Right lung (tissue), 5 donors: ENCODE results near the gene STK32B. TPM values are rescaled to one million over a fixed set of nuclear protein-coding genes. Genes with fewer than 3 reads are reported as not detected.
"Not testable (repeated sequence)": the region's sequence is repeated elsewhere in the genome, so short reads cannot be mapped to it uniquely, and the experiment has no call there.

ENCODE experiments used
- DNase-seq, 2 donors: peaks; one replicate each; pipeline ENCODE4 v3.0.0-alpha.2; 2013
- polyA plus RNA-seq, 5 donors: library from polyadenylated mRNA; unstranded; fragments of 120-200 nt; gene quantifications; one replicate each; pipeline versions ENCODE4 v1.2.1 to v1.2.3, GENCODE V29; 2013; ENCODE audit warnings: inconsistent platforms in 1 of 5, low replicate concordance in 1 of 5; ENCODE audit not compliant: insufficient read length in 5 of 5, insufficient read depth in 1 of 5

STK32B gene
- polyA plus RNA-seq, 5 donors, result 3.0 to 4.7 (median 3.8) TPM

DNA sequence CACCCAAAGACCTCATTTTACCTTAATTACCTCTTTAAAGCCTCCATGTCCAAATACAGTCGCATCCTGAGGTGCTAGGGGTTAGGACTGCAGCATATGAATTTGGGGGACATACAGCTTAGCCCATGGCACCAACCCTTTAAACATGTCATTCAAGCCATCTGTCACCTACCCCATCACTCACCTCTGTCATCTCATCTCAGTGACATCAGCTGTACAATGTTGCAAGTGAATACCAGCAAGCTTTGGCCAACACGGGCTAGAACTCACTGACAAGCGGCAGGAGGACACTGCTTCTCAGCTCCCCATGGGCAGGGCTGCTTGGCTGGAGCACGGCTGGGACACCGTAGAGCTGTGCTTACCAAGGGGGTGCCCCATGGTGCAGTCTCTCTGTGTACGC, 107.5 kb downstream of the STK32B start:
- DNase-seq, result no peak

DNA sequence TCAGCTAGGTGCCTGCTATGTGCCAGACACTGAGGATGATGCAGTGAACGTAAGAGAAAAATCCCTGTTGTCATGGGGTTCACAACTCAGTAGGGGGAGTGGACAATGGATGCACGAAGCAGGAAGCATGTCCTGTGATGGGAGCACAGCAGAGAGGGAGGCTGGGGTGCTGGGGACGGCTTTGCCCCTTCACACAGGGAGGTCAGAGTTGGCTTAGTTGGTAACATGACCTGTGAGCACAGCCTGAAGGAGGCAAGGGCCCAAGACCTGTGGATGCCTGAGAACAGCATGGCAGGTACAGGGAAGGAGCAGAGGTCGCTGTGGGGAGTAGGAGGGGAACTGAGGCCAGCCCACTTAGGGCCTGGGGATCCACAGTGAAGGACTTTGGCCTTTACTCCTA, 109.4 kb downstream of the STK32B start:
- DNase-seq, result no peak

DNA sequence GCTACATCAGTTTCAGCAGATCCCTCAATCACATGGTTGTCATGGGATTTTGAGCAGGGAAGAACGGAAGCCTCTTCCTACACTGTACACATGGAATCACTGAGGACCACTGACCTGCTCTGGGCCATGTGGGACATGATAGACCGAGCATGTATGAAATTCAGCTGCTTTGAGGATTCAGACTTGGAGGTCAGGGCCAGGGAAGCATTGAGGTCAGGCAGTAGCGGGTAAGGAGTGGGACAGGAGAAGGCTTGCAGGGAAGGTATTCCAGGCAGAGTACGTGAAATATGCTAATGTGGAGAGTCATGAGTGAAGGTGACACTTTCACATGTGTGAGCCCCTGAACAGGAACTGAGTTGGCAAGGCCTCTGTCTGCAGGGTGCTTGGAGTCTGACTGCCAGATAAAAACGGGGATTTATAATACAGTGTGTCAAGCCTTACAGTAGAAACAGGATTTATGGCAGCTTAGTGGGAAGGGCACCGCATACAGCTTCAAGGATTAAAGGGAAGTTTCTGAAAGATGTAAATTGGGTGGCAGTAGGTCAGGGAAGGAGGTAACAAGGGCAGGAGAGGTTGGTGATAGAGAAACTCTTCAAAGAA, 111.7 kb downstream of the STK32B start:
- no peak for DNase-seq

- DNase-seq, result no peak
These were observed 113.1 kb downstream of the STK32B start for GRCh38 chr4:5164221-5164912.

GRCh38 chr4:5165420-5166369, 114.4 kb downstream of the STK32B start:
- DNase-seq, result no peak

DNA sequence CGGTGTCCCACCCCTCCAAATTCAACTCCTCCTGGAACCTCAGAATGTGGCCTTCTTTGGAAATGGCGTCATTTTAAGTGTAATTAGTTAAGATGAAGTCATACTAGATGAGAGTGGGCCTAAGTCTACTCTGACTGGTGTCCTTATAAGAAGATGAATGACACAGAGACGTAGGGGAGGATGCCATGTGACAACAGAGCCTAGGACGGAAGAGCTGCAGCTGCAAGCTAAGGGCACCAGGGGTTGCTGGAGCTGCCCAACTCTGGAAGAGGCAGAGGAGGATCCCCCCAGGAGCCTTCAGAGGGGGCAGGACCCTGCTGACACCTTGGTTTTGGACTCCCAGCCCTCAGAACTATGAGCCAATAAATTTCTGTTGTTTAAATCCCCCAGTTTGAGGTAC, 115.1 kb downstream of the STK32B start:
- no peak for DNase-seq

DNA sequence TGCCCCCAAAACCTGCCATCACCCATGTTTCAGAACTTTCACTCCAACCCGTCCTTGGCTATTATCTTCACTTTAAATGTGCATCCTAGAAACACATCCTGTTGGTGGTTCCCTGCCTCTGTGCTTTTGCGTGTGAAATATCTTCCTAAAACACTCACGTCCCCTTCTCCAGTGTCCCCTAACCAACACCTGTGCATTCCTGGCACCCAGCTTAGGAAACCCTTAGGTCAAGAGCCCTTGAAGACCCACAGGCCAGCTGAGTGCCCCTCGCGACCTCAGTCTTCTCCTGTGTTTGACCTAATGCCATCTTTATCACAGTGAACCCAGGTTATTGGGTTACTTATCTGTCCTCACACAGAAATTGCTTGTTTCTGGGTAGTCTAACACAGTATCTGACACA, 117.6 kb downstream of the STK32B start:
- DNase-seq, result no peak

GRCh38 chr4:5175836-5176235, 124.6 kb downstream of the STK32B start:
- not testable (repeated sequence) for DNase-seq

DNA sequence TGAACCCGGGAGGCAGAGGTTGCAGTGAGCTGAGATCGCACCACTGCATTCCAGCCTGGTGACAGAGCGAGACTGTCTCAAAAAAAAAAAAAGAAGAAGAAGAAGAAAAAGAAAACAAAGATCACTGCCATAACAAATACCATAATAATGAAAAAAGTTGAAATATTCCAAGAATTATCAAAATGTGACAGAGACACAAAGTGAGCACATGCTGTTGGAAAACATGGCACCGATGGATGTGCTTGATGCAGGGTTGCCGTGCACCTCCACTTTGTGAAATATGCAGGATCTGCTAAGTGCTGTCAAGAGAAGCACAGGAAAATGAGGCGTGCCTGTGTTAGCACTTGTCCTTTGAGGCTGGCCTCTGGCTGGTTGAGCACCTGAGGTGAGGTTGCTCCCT, 133.3 kb downstream of the STK32B start:
- no peak for DNase-seq

- DNase-seq, result no peak
These were observed 134.3 kb downstream of the STK32B start for GRCh38 chr4:5185551-5185950.

DNA sequence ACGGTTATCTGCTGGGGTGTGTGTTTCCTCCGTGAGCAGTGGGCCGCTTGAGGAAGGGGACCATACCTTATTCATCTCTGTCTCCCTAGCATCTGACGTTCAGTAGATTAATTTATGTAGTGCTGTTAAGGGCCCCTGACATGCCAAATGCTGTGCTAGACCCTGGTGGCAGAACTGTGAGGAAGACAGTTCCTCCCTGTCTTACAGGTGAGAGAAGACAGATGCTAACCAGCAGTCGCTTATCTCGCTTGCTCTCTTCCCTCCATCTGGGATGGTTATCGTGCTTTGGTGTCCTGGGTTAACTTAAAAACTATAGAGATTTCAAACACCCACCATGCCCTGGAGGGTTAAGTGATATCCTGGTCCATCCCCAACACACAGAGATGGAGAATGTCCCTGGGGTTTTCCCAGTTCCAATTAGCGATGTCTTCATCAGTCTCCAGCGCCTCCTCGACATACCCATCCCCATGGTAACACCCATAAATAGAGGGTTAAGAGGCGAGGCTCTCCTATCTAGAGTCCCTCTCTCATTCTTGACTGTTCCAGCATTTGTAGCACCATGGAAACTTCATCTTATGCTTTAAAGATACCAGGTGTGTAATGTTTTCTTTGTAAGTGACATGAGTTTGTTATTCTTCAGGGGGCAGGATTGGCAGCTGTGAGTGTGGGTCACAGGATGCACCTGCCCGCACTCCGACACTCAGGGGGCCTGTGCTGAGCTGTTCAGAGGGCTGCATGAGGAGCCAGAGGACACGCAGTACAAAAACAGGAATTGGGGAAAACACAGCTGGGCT, 135.2 kb downstream of the STK32B start:
- DNase-seq, result peak in 1 of 2 donors; percentile 8

- DNase-seq, result no peak
These were observed 136.8 kb downstream of the STK32B start for GRCh38 chr4:5188130-5188529.

DNA sequence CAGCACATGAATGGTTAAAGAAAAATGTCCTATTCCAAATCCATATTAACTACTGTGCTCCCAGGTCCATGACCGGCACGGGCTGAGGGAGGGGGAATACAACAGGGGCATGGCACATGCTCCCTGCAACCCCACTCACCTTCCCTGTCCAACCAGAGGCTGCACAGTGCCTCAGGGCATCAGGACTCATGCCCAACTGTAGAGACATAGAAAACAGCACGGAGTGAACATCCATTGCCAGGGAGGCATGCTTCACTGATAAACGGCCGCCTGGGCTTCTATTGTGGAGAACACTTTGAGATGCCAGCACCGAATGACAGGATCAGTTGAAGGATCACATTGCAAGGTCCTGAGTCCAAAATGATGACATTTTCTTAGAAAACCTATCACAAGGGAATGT, 140.6 kb downstream of the STK32B start:
- DNase-seq, result no peak

DNA sequence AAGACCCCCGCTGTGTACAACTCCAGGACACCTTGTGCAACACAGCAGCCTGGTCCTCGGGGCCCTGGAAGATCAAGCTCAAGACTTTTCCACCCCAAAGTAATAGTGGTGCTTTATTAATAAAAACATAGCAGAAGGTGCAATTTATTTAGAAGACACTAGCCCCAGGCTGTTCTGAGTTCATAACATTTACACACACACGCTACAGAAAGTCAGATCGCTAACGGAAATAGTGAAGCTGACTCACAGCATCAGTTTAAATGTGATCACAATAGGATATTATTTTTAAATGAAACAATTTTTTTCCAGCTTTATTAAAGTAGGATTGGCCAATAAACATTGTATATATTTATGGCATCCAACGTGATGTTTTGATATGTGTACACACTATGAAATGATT, 141.0 kb downstream of the STK32B start:
- no peak for DNase-seq

DNA sequence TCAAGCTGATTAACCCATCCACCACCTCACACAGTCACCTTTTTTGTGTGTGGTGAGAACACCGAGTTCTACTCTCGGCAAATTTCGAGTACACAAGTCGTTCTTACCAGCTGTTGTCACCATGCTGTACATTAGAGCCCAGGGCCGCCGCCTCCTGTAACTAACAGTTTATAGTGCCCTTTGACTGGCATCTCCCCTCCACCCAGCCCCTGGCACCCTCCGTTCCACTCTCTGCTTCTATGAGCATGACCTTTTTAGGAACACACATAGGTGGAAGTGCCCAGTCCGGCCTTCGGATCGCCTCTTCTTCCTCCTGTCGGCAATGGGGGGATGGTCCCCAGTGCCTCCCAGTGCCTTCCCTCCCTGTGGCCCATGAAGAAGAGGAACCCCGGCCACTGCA, 141.4 kb downstream of the STK32B start:
- no peak for DNase-seq

DNA sequence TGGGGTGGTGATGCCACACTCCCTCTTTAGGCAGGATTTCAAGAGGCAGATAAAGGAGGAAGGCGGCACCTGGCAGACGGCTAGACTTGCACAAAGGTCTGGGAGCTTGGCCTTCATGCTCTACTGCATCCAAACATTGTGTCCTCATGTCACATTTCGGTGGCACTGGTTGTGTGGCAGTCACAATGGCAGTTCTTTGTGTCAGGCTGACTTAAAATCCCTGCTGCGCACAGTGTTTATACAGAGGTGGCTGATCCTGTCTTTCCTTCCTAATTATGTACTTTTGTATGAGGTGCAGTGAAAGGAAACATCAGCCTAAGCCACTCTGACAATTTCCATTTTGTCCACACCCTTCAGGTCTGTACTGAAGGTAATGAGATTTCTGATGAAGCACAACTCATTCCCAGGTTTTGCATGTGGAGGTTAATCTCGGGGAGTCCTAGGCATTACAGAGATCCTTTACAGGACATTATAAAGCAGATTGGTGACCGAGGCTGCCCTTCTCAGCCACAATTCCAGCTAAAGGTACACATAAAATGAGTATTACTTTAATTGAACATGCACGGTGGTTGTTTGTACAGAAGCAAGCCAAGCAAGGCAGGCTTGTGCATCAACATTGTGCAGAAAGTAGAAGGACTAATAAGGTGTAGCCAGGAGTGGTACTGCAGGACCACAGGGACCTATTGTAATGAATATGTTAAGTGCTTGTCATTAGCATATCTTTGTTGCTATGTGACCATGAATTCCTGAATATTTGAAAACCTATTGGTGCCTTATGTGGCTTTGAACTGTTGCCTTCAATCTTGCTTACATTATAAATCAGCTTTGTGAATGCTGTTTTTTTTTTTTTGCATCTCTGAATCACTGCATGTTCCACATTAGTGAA, 147.6 kb downstream of the STK32B start:
- no peak for DNase-seq

GRCh38 chr4:5199912-5200311, 148.6 kb downstream of the STK32B start:
- no peak for DNase-seq

DNA sequence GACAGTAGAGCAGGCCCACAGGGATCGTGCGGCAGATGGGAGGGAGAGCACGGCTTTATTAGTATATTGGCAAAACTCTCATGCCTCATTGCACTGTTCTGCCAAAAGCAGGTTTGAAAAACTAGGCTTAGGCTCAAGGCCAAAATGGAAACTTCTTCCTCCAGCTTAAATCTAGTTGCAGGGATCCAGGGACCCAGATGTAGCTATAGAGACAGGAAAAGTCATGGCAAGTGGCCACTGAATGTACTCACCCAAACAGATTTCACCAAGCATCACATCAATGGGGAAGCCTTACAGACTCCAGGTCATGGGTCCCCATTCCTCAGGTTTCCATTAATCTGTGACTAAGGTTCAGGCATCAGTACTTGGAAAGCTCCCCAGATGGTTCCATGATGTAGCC, 149.2 kb downstream of the STK32B start:
- no peak for DNase-seq

GRCh38 chr4:5203309-5203992, 152.2 kb downstream of the STK32B start:
- DNase-seq, result no peak

DNA sequence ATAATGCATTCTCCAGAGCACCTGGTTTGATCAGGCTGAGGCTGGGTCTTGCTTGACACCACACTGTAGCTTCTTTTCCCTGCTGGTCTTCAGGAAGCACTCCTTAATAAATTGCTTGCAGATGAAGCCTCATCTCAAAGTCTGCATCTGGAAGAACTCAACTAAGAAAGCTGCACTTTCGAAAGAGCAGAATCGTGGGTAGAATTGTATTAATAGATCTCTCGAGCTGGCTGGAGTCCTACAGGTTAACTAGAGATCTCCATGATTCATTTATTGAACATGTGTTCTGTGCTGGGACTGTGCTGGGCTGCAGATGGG, 152.7 kb downstream of the STK32B start:
- no peak for DNase-seq
